Measurements from ENCODE around the gene EPS8L2. TPM values are rescaled to one million over a fixed set of nuclear protein-coding genes. Genes with fewer than 3 reads are reported as not detected.

EPS8L2 gene
- polyA plus RNA-seq, 1 experiment: 11.0 TPM

DNA sequence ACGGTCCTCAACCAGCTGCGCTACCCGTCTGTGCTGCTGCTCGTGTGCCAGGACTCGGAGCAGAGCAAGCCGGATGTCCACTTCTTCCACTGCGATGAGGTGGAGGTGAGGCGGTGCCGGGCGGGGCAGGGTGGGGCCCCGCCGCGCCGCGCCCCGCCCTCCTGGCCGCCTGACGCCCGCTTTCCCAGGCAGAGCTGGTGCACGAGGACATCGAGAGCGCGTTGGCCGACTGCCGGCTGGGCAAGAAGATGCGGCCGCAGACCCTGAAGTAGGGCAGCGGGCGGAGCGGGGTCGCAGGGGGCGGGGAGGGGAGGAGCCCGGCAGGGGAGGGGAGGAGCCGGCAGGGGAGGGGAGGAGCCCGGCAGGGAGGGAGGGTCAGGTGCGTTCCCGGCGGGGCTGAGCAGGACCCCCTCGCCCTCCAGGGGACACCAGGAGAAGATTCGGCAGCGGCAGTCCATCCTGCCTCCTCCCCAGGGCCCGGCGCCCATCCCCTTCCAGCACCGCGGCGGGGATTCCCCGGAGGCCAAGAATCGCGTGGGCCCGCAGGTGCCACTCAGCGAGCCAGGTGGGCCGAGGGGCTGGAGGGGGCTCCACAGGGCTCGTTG, 14.7 kb downstream of the EPS8L2 start:
- Histone ChIP-seq H3K4me3 (ENCODE audit: low read depth, low read length) (no peak overlapping the region), H3K27ac (ENCODE audit: low read depth, low read length) (no peak overlapping the region), H3K9me3 (ENCODE audit: control insufficient read depth, insufficient read depth, low read length) (no peaks in the 10 kb centered on the region; the same call in 1 of the 2 replicates), H3K27me3 (ENCODE audit: control insufficient read depth, insufficient read depth, low read length) (peaks cover 28% of the 10 kb centered on the region)
- TF ChIP-seq, protein P1, sequence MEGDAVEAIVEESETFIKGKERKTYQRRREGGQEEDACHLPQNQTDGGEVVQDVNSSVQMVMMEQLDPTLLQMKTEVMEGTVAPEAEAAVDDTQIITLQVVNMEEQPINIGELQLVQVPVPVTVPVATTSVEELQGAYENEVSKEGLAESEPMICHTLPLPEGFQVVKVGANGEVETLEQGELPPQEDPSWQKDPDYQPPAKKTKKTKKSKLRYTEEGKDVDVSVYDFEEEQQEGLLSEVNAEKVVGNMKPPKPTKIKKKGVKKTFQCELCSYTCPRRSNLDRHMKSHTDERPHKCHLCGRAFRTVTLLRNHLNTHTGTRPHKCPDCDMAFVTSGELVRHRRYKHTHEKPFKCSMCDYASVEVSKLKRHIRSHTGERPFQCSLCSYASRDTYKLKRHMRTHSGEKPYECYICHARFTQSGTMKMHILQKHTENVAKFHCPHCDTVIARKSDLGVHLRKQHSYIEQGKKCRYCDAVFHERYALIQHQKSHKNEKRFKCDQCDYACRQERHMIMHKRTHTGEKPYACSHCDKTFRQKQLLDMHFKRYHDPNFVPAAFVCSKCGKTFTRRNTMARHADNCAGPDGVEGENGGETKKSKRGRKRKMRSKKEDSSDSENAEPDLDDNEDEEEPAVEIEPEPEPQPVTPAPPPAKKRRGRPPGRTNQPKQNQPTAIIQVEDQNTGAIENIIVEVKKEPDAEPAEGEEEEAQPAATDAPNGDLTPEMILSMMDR (IDR thresholded peaks at IDR 0.05; ENCODE audit: low read depth, low read length): no peak
- no peak for DNase-seq (ENCODE audit: low read depth, low spot score)
- ChIA-PET POLR2A (interaction anchor here (0.5 to 2.8 kb wide), 2 partner anchors 14 to 25 kb away, joined by 10 read pairs; partner anchors contain the start of genes DEAF1, EPS8L2 and TMEM80), CTCF (interaction anchor here (1.4 kb wide), 1 partner anchor 8 kb away, joined by 5 read pairs; no protein-coding TSS in a partner anchor)

DNA sequence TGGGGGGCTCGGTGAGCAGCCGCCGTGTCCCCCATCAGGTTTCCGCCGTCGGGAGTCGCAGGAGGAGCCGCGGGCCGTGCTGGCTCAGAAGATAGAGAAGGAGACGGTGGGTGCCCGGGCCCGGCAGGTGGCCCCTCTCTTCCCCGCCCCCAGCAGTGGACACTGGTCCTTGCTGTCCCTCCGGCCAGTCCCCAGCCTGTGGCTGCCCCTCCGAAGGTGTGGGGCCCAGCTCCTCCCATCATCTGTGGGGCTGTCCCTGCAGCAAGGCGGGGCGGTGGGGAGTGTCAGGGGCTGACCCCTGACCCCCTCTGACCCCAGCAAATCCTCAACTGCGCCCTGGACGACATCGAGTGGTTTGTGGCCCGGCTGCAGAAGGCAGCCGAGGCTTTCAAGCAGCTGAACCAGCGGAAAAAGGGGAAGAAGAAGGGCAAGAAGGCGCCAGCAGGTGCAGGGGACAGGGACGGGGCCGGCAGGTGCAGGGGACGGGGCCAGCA, 15.3 kb downstream of the EPS8L2 start:
- Histone ChIP-seq H3K27me3 (ENCODE audit: control insufficient read depth, insufficient read depth, low read length) (peaks cover 30% of the 10 kb centered on the region), H3K9me3 (ENCODE audit: control insufficient read depth, insufficient read depth, low read length) (no peaks in the 10 kb centered on the region; the same call in 1 of the 2 replicates), H3K4me3 (ENCODE audit: low read depth, low read length) (no peak overlapping the region), H3K27ac (ENCODE audit: low read depth, low read length) (no peak overlapping the region)
- TF ChIP-seq, protein P1 (IDR thresholded peaks at IDR 0.05; ENCODE audit: low read depth, low read length): no peak
- POLR2A ChIA-PET: interaction anchor here (0.5 to 2.8 kb wide), 2 partner anchors 15 to 25 kb away, joined by 10 read pairs; partner anchors contain the start of genes DEAF1, EPS8L2 and TMEM80
- CTCF ChIA-PET: no interaction called here
- DNase-seq (ENCODE audit: low read depth, low spot score): no peak

DNA sequence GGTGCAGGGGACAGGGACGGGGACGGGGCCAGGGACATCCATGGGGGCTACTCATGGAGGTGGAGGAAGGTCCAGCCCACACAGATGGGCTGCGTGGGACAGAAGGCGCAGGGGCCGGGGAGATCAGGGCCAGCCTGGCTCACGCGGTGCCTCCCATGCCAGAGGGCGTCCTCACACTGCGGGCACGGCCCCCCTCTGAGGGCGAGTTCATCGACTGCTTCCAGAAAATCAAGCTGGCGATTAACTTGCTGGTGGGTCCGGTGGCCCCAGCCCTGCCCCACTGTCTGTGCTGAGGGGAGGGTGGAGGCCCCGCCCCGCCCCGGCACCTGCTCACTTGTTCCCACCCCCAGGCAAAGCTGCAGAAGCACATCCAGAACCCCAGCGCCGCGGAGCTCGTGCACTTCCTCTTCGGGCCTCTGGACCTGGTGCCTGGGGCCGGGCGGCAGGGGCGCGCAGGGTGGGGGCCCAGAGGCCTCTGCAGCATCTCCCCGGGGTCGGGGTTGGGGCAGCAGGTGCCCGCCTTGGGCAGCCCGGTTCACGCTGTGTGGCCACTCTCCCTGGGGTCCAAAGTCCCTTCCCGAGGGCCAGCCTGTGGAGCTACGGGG, 15.8 kb downstream of the EPS8L2 start:
- TF ChIP-seq, protein P1 (IDR thresholded peaks at IDR 0.05; ENCODE audit: low read depth, low read length): no peak
- H3K4me3 ChIP-seq (ENCODE audit: low read depth, low read length): no peak overlapping the region
- POLR2A ChIA-PET: interaction anchor here (0.6 kb wide), 1 partner anchor 17 kb away, joined by 4 read pairs; no protein-coding TSS in a partner anchor
- H3K27ac ChIP-seq (ENCODE audit: low read depth, low read length): no peak overlapping the region
- no peaks in the 10 kb centered on the region; the same call in 1 of the 2 replicates for H3K9me3 ChIP-seq (ENCODE audit: control insufficient read depth, insufficient read depth, low read length)
- peaks cover 30% of the 10 kb centered on the region for H3K27me3 ChIP-seq (ENCODE audit: control insufficient read depth, insufficient read depth, low read length)
- CTCF ChIA-PET: interaction anchor here (1.4 to 2.1 kb wide), 4 partner anchors 11 to 60 kb away, joined by 4 to 23 read pairs (median 8); partner anchors contain the start of gene TMEM80
- no peak for DNase-seq (ENCODE audit: low read depth, low spot score)

DNA sequence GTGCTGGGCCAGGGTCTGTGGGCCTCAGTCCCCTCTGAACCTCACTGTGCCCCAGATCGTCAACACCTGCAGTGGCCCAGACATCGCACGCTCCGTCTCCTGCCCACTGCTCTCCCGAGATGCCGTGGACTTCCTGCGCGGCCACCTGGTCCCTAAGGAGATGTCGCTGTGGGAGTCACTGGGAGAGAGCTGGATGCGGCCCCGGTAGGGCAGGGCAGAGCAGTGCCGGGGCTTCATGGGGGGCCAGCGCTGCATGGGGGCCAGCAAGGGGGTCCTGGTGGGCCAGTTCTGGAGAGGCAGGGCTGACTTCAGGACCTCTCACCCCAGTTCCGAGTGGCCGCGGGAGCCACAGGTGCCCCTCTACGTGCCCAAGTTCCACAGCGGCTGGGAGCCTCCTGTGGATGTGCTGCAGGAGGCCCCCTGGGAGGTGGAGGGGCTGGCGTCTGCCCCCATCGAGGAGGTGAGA, 16.3 kb downstream of the EPS8L2 start:
- TF ChIP-seq, protein P1 (IDR thresholded peaks at IDR 0.05; ENCODE audit: low read depth, low read length): no peak
- no peaks in the 10 kb centered on the region; the same call in 1 of the 2 replicates for H3K9me3 ChIP-seq (ENCODE audit: control insufficient read depth, insufficient read depth, low read length)
- peaks cover 30% of the 10 kb centered on the region for H3K27me3 ChIP-seq (ENCODE audit: control insufficient read depth, insufficient read depth, low read length)
- ChIA-PET CTCF (interaction anchor here (0.9 to 2.1 kb wide), 6 partner anchors 11 to 61 kb away, joined by 3 to 23 read pairs (median 6); partner anchors contain the start of gene TMEM80), POLR2A (interaction anchor here (0.6 kb wide), 1 partner anchor 16 kb away, joined by 4 read pairs; no protein-coding TSS in a partner anchor)
- H3K4me3 ChIP-seq (ENCODE audit: low read depth, low read length): no peak overlapping the region
- DNase-seq (ENCODE audit: low read depth, low spot score): no peak
- no peak overlapping the region for H3K27ac ChIP-seq (ENCODE audit: low read depth, low read length)
